IMR-90 (cell line): ENCODE results near the gene SLC17A9.

Experiments used
- BHLHE40 ChIP-seq: fragments of 150-350 bp; IDR thresholded peaks from 2 replicates; pipeline ENCODE4 v1.6.1; 2016; ENCODE audit warnings: mild to moderate bottlenecking, low read depth, low read length
- CTCF ChIP-seq: conservative IDR thresholded peaks from 2 replicates; pipeline ENCODE4 v1.5.1; 2012; ENCODE audit warnings: mild to moderate bottlenecking, low read depth, low read length, improper control_type of control experiment
- ELK1 ChIP-seq: fragments of 150-350 bp; IDR thresholded peaks from 2 replicates; pipeline ENCODE4 v1.6.1; 2016; ENCODE audit warnings: low read depth, mild to moderate bottlenecking, low read length, moderate library complexity, borderline replicate concordance
- MAFK ChIP-seq: IDR thresholded peaks from 2 replicates; pipeline ENCODE4 v1.6.1; 2012; ENCODE audit warnings: low read depth, low read length, improper control_type of control experiment
- POLR2A ChIP-seq: IDR thresholded peaks from 2 replicates; pipeline ENCODE4 v1.6.1; 2012; ENCODE audit warnings: mild to moderate bottlenecking, low read depth, low read length
- RFX5 ChIP-seq: IDR thresholded peaks from 2 replicates; pipeline ENCODE4 v1.8.0; 2012; ENCODE audit warnings: low read depth, mild to moderate bottlenecking, low read length, moderate library complexity
- SMC3 ChIP-seq: fragments of 150-350 bp; IDR thresholded peaks from 2 replicates; pipeline ENCODE4 v1.6.1; 2016; ENCODE audit warnings: low read depth, mild to moderate bottlenecking, antibody characterized with exemption, low read length, moderate library complexity
- USF2 ChIP-seq: fragments of 150-350 bp; IDR thresholded peaks from 2 replicates; pipeline ENCODE4 v1.6.1; 2017; ENCODE audit warnings: mild to moderate bottlenecking, antibody characterized with exemption, low read length, low read depth

GRCh38 chr20:62946918-62947317, 5.6 kb upstream of the SLC17A9 start:
- TF ChIP-seq MAFK (no peak), ELK1 (no peak), CTCF (no peak), SMC3 (no peak), POLR2A (no peak), RFX5 (no peak), BHLHE40 (no peak), USF2 (no peak)
